Gastroesophageal sphincter (tissue), 3 donors: Measurements from ENCODE around the gene MCRIP2.

ENCODE experiments used
- CTCF ChIP-seq, 4 experiments: fragments of 200-600 bp in 2 of 4; fragments of 450-650 bp in 2 of 4; sonication (generic) in 1 of 4; IDR thresholded peaks; one replicate each; pipeline ENCODE4 v1.5.1; 2017 to 2019; ENCODE audit warnings: antibody characterized with exemption in 4 of 4, mild to moderate bottlenecking in 2 of 4, moderate library complexity in 2 of 4
- EP300 ChIP-seq: sonication (generic); formaldehyde crosslinking; IDR thresholded peaks from one replicate; pipeline ENCODE4 v1.6.1; 2017; ENCODE audit warnings: antibody characterized with exemption, mild to moderate bottlenecking
- POLR2A ChIP-seq, 2 donors: fragments of 450-650 bp; IDR thresholded peaks; one replicate each; pipeline ENCODE4 v1.6.1; 2017; ENCODE audit warnings: antibody characterized with exemption in 2 of 2, mild to moderate bottlenecking in 2 of 2, moderate library complexity in 1 of 2
- POLR2AphosphoS5 ChIP-seq: sonication (generic); formaldehyde crosslinking; IDR thresholded peaks from one replicate; pipeline ENCODE4 v1.6.1; 2017; ENCODE audit warnings: antibody characterized with exemption

- TF ChIP-seq POLR2AphosphoS5, result no peak
- TF ChIP-seq CTCF (IDR thresholded peaks at IDR 0.05), result no peak
- no peak for TF ChIP-seq POLR2A (IDR thresholded peaks at IDR 0.05)
- no peak for TF ChIP-seq EP300
Measured at GRCh38 chr16:693766-694165, 52.1 kb downstream of the MCRIP2 start.
